HepG2 (cell line): ENCODE data around the gene DLST. TPM values are rescaled to one million over a fixed set of nuclear protein-coding genes. Genes with fewer than 3 reads are reported as not detected.

Experiments used
- ATAC-seq: fragments of 200-7000 bp; cut with Tn5 transposase; 3 replicates; pipeline ENCODE4 v1.9.1; 2020; ENCODE audit warnings: mild to moderate bottlenecking, moderate library complexity
- BruUV-seq: library from RNA; stranded (reverse); fragments of 400-500 nt; replicated peaks from 2 replicates; lab custom pipeline; 2021; lab: Mats Ljungman, UMichigan
- CTCF ChIA-PET: fragments of 300-600 bp; formaldehyde crosslinking; extraction: SDS; loops from one replicate; lab custom pipeline; 2021; ENCODE audit warnings: low total read pairs, inconsistent platforms, low intra/inter-chr PET ratio; lab: Yijun Ruan, JAX
- POLR2A ChIA-PET: fragments of 350-600 bp; sonication (Branson Sonifier 250); formaldehyde crosslinking; loops from one replicate; lab custom pipeline; 2020; ENCODE audit warnings: antibody characterized with exemption, inconsistent platforms; lab: Yijun Ruan, JAX
- DNase-seq: peaks from one replicate; pipeline ENCODE4 v3.0.0-alpha.2; 2015; ENCODE audit warnings: low spot score
- FAIRE-seq: peaks from 3 replicates; lab custom pipeline; 2011; peaks lifted over from hg19 to GRCh38; lab: Jason Lieb, UNC
- H2AFZ ChIP-seq: one replicate; pipeline ENCODE4 v1.6.1; 2011; ENCODE audit warnings: low read length, inconsistent platforms
- H3K27ac ChIP-seq: fragments of 300-600 bp; 3 replicates; pipeline ENCODE4 v1.8.0; 2011; ENCODE audit warnings: mixed run types, mild to moderate bottlenecking, mixed read lengths, low read length, inconsistent platforms; ENCODE audit not compliant: insufficient read depth; ENCODE audit errors: extremely low read length
- H3K27me3 ChIP-seq, 2 experiments: fragments of 200-600 bp in 1 of 2; 2 replicates in 1 of 2; 3 replicates in 1 of 2; pipeline versions ENCODE4 v1.6.0 to v1.8.0; 2011; ENCODE audit warnings: low read length in 2 of 2, mild to moderate bottlenecking in 2 of 2, moderate library complexity in 2 of 2, inconsistent platforms in 1 of 2; ENCODE audit not compliant: insufficient read depth in 2 of 2, control insufficient read depth in 1 of 2
- H3K36me3 ChIP-seq, 2 experiments: fragments of 200-600 bp in 1 of 2; replicated peaks in 1 of 2; 2 replicates in 1 of 2; 3 replicates in 1 of 2; pipeline versions ENCODE4 v1.5.1 to v1.8.0; 2011; ENCODE audit warnings: low read length in 2 of 2, inconsistent platforms in 1 of 2; ENCODE audit not compliant: insufficient read depth in 2 of 2, control insufficient read depth in 1 of 2
- H3K4me1 ChIP-seq: 2 replicates; pipeline ENCODE4 v1.5.1; 2012; ENCODE audit warnings: low read length, inconsistent platforms; ENCODE audit not compliant: insufficient read depth
- H3K4me2 ChIP-seq: 2 replicates; pipeline ENCODE4 v1.6.0; 2011; ENCODE audit warnings: low read depth, low read length, inconsistent platforms
- H3K4me3 ChIP-seq, 3 experiments: fragments of 200-600 bp in 1 of 3; sonication (generic), shearing (Covaris generic) in 1 of 3; replicated peaks in 1 of 3; 2 replicates each; pipeline ENCODE4 v1.5.1; 2011 to 2016; ENCODE audit warnings: low read length in 3 of 3, inconsistent platforms in 2 of 3, low read depth in 2 of 3, mild to moderate bottlenecking in 2 of 3, control low read depth in 1 of 3, mixed read lengths in 1 of 3; ENCODE audit not compliant: insufficient read depth in 1 of 3
- H3K79me2 ChIP-seq: one replicate; pipeline ENCODE4 v1.6.1; 2011; ENCODE audit warnings: low read length, inconsistent platforms; ENCODE audit not compliant: insufficient read depth
- H3K9ac ChIP-seq: 2 replicates; pipeline ENCODE4 v1.6.0; 2011; ENCODE audit warnings: mild to moderate bottlenecking, low read depth, low read length, inconsistent platforms; ENCODE audit not compliant: insufficient read depth
- H3K9me3 ChIP-seq: 2 replicates; pipeline ENCODE4 v1.5.1; 2012; ENCODE audit warnings: mild to moderate bottlenecking, low read length
- H4K20me1 ChIP-seq: 2 replicates; pipeline ENCODE4 v1.6.0; 2011; ENCODE audit warnings: inconsistent platforms, mild to moderate bottlenecking, low read length, moderate library complexity; ENCODE audit not compliant: insufficient read depth
- ASH2L ChIP-seq: fragments of 300-600, 200-600 bp; sonication (generic); IDR thresholded peaks from 2 replicates; pipeline ENCODE4 v1.7.0; 2017; ENCODE audit warnings: low read depth, mild to moderate bottlenecking, moderate library complexity, mixed read lengths, low read length; ENCODE audit not compliant: insufficient read length
- BCL6 ChIP-seq: IDR thresholded peaks from 2 replicates; pipeline ENCODE4 v1.6.1; 2016; ENCODE audit warnings: missing genetic modification reagents, missing compliant biosample characterization
- FOXM1 ChIP-seq: sonication (generic); formaldehyde crosslinking; IDR thresholded peaks from 2 replicates; pipeline ENCODE4 v1.5.0; 2020; ENCODE audit warnings: missing genetic modification reagents
- NPAS2 ChIP-seq: sonication (generic); formaldehyde crosslinking; IDR thresholded peaks from 2 replicates; pipeline ENCODE4 v1.8.0; 2022; ENCODE audit warnings: mild to moderate bottlenecking, missing genetic modification reagents, borderline replicate concordance
- ZNF547 ChIP-seq: sonication (generic); formaldehyde crosslinking; IDR thresholded peaks from 2 replicates; pipeline ENCODE4 v1.5.1; 2020; ENCODE audit warnings: mild to moderate bottlenecking, missing genetic modification reagents
- ZNF629 ChIP-seq: sonication (generic); formaldehyde crosslinking; conservative IDR thresholded peaks from 2 replicates; pipeline ENCODE4 v1.5.0; 2020; ENCODE audit warnings: missing genetic modification reagents
- WGBS: methylation state at CpG from one replicate; pipeline ENCODE4 v1.1.6; 2017; ENCODE audit warnings: low lambda C conversion rate; 5-methylcytosine and 5-hydroxymethylcytosine counted together
- in situ Hi-C: cut with HindIII; loops from 2 replicates; pipeline ENCODE4 v1.10.0; 2017; ENCODE audit warnings: low pct_unique_long_range_greater_than_20kb; ENCODE audit not compliant: extremely low pct_ligation_motif_present
- intact Hi-C: fragments of 100-400 bp; cut with micrococcal nuclease; formaldehyde crosslinking; loops from one replicate; pipeline ENCODE4 v1.10.0; 2022; ENCODE audit not compliant: unreplicated experiment
- polyA plus RNA-seq, 8 experiments: library from polyadenylated mRNA; depleted of rRNA in 3 of 8; stranded (reverse) in 7 of 8; unstranded in 1 of 8; fragments of >200 nt; fragmentation: Illumina TruSeq in 4 of 8; extraction: Trizol in 4 of 8; gene quantifications; 2 replicates each; pipeline versions ENCODE4 v1.2.1 to v1.2.3, GENCODE V29; 2011 to 2016; ENCODE audit warnings: low read depth in 4 of 8, missing spikeins in 1 of 8, mixed read lengths in 1 of 8; ENCODE audit not compliant: insufficient read depth in 1 of 8
- total RNA-seq, 5 experiments: library from RNA; depleted of rRNA; stranded (reverse); fragments of >200 nt; fragmentation: Illumina TruSeq; extraction: Trizol; gene quantifications; 2 replicates each; pipeline ENCODE4 v1.2.3, GENCODE V29; 2016; ENCODE audit warnings: low read depth in 1 of 5

The DLST gene
- total and polyA plus RNA-seq, 2 of the 13 experiments (the other 11 are each of a cell fraction or from before 2014, with no cell fraction given): 56.5 to 94.3 TPM

DNA sequence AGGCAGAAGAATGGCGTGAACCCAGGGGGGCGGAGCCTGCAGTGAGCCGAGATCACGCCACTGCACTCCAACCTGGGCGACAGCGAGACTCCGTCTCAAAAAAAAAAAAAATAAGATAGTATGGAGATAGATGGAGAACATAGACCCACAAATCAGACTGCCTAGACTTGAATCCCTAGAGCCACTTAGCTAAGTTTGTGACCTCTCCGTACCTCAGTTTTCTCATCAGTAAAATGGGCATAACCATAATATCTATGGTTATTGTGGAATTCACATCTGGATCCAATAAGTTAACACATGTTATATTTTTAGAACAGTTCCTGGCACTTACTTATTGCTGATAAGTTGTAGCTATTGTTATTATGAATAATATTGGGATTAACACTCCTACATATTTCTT is 13.0 kb upstream of the DLST start:
- ATAC-seq (no peak), DNase-seq (no peak), FAIRE-seq (no peak)
- peaks cover 0 to 4% of the 10 kb centered on the region in 2 experiments; a peak in 1 of 5 replicates for H3K27me3 ChIP-seq
- no peaks in the 10 kb centered on the region for H3K9me3 ChIP-seq
- H3K4me1 ChIP-seq: peaks cover 20% of the 10 kb centered on the region
- H3K4me2 ChIP-seq: no peak overlapping the region
- no peak overlapping the region for H2AFZ ChIP-seq
- no peak overlapping the region for H3K9ac ChIP-seq
- 38% methylated on average over 8 of the region's 8 CpGs for WGBS
- intact Hi-C loops: no loop called here
- BruUV-seq: no TSS peak
- no peaks in the 10 kb centered on the region for H3K36me3 ChIP-seq
- ChIA-PET CTCF (no interaction called here), POLR2A (no interaction called here)
- in situ Hi-C loops: no loop called here
- no peaks in the 10 kb centered on the region for H4K20me1 ChIP-seq
- no peaks in the 10 kb centered on the region for H3K79me2 ChIP-seq
- H3K27ac ChIP-seq: no peak overlapping the region
- TF ChIP-seq ZNF629 (CRISPR knock-in tag) (peak; percentile 82), ASH2L (no peak), ZNF547 (no peak), NPAS2 (CRISPR knock-in tag) (no peak)
- TF ChIP-seq, all 625 proteins: peak for 1
- no peak overlapping the region for H3K4me3 ChIP-seq

DNA sequence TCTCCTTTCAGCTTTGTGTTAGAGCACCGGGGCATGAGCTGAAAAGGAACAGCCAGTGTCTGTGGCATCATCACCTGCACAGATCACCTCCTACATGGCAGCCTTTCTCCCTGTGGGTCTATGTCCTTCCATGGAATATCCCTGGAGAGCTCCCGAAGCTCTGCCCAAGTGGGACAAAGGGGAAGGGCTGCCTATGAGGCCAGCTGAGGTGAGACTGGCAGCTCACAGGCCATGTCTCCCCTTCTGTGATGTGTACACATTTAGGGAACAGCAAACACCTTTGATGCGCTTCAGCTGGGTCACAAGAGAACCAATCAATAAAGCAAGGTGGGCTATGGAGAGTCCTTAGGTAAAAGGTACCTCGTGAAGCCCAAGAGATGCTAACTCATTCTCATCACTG is 9.9 kb upstream of the DLST start:
- H3K9me3 ChIP-seq: no peaks in the 10 kb centered on the region
- BruUV-seq: no TSS peak
- FAIRE-seq (no peak), DNase-seq (no peak), ATAC-seq (peak; percentile 31; the same call in 2 of the 3 replicates)
- H3K27ac ChIP-seq: no peak overlapping the region
- H3K79me2 ChIP-seq: no peaks in the 10 kb centered on the region
- H3K36me3 ChIP-seq: no peaks in the 10 kb centered on the region
- TF ChIP-seq FOXM1 (no peak), BCL6 (CRISPR knock-in tag) (0 out of 2 replicates have a peak, but pooled peaks have one; percentile 18)
- H3K4me1 ChIP-seq: peaks cover 19% of the 10 kb centered on the region
- H3K4me2 ChIP-seq: no peak overlapping the region
- in situ Hi-C loops (no loop called here), intact Hi-C loops (no loop called here)
- H3K9ac ChIP-seq: no peak overlapping the region
- no peaks in the 10 kb centered on the region for H4K20me1 ChIP-seq
- POLR2A ChIA-PET: interaction anchor here (1.1 kb wide), 1 partner anchor 27 kb away, joined by 3 read pairs; no protein-coding TSS in a partner anchor
- H3K27me3 ChIP-seq: peaks cover 0 to 10% of the 10 kb centered on the region in 2 experiments; a peak in 1 of 5 replicates
- 5% methylated on average over 4 of the region's 4 CpGs for WGBS
- H2AFZ ChIP-seq: no peak overlapping the region
- CTCF ChIA-PET: no interaction called here
- no peak overlapping the region for H3K4me3 ChIP-seq
